ENCODE measurements around the gene HEBP2. TPM values are rescaled to one million over a fixed set of nuclear protein-coding genes. Genes with fewer than 3 reads are reported as not detected.
"Not testable (repeated sequence)": the region's sequence is repeated elsewhere in the genome, so short reads cannot be mapped to it uniquely, and the experiment has no call there.

The HEBP2 gene
- 6.7 TPM for total RNA-seq (ENCODE audit: insufficient read depth, low replicate concordance)

GRCh38 chr6:138403801-138404665, at the start of gene HEBP2:
Gene HEBP2 (plus strand): TSS chr6:138404223. CDS start chr6:138404496, 273 bp downstream.
- peak; percentile 96 for DNase-seq (ENCODE audit: low spot score)

GRCh38 chr6:138357928-138358327, 46.1 kb upstream of the HEBP2 start:
- DNase-seq (ENCODE audit: low spot score): no peak

GRCh38 chr6:138368684-138369083, 35.3 kb upstream of the HEBP2 start:
- not testable (repeated sequence) for DNase-seq (ENCODE audit: low spot score)

- no peak for DNase-seq (ENCODE audit: low spot score)
Observed at GRCh38 chr6:138370631-138371451, 33.2 kb upstream of the HEBP2 start.

- no peak for DNase-seq (ENCODE audit: low spot score)
Observed at GRCh38 chr6:138371452-138371711, 32.6 kb upstream of the HEBP2 start.

- peak; percentile 36 for DNase-seq (ENCODE audit: low spot score)
Observed at GRCh38 chr6:138371720-138372119, 32.3 kb upstream of the HEBP2 start.

- DNase-seq (ENCODE audit: low spot score): no peak
Observed at GRCh38 chr6:138372711-138373463, 31.1 kb upstream of the HEBP2 start.

GRCh38 chr6:138374230-138374629, 29.8 kb upstream of the HEBP2 start:
- no peak for DNase-seq (ENCODE audit: low spot score)

- no peak for DNase-seq (ENCODE audit: low spot score)
Observed at GRCh38 chr6:138374815-138375214, 29.2 kb upstream of the HEBP2 start.

- no peak for DNase-seq (ENCODE audit: low spot score)
Observed at GRCh38 chr6:138377042-138377441, 27.0 kb upstream of the HEBP2 start.

GRCh38 chr6:138377844-138378243, 26.2 kb upstream of the HEBP2 start, which contains the start of gene SMIM28:
Gene SMIM28 (plus strand): TSS chr6:138377905. CDS start chr6:138378073, 168 bp downstream.
- DNase-seq (ENCODE audit: low spot score): no peak

- no peak for DNase-seq (ENCODE audit: low spot score)
Observed at GRCh38 chr6:138378463-138378862, 25.6 kb upstream of the HEBP2 start.

- no peak for DNase-seq (ENCODE audit: low spot score)
Observed at GRCh38 chr6:138382498-138383265, 21.3 kb upstream of the HEBP2 start.

- no peak for DNase-seq (ENCODE audit: low spot score)
Observed at GRCh38 chr6:138383776-138384175, 20.2 kb upstream of the HEBP2 start.

- no peak for DNase-seq (ENCODE audit: low spot score)
Observed at GRCh38 chr6:138386897-138387296, 17.1 kb upstream of the HEBP2 start.

- no peak for DNase-seq (ENCODE audit: low spot score)
Observed at GRCh38 chr6:138387577-138388368, 16.2 kb upstream of the HEBP2 start.

- peak; percentile 7 for DNase-seq (ENCODE audit: low spot score)
Observed at GRCh38 chr6:138389551-138389950, 14.5 kb upstream of the HEBP2 start.

GRCh38 chr6:138393871-138394783, 9.9 kb upstream of the HEBP2 start:
- DNase-seq (ENCODE audit: low spot score): no peak

GRCh38 chr6:138396709-138397108, 7.3 kb upstream of the HEBP2 start:
- no peak for DNase-seq (ENCODE audit: low spot score)
